ENCODE results near the gene LPCAT2. TPM values are rescaled to one million over a fixed set of nuclear protein-coding genes. Genes with fewer than 3 reads are reported as not detected.
A peak's percentile ranks its signal among the peaks of the same experiment; 100 is the strongest.

The LPCAT2 gene
- total RNA-seq, 2 donors from 2014 or later = 10.8 to 12.2 TPM

DNA sequence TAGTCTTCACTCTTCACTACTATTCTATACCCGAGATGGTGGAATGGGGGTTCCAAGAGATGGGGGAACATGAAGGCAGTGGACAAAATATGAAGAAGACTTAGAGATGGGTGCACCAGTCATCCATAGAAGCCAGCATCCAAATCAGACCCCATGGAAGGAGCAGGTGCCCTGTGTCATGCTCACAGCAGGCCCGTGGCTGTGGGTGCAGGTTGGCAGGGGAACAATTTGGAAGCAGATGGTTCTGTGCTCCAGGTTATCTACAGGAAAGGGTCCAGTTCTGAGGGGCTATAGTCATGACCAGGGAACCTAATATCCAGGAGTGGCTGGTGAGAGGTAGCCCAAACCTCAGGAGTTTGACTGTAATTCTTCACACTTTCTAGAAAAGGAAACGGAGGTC, 9.6 kb upstream of the LPCAT2 start:
- ATAC-seq = no peak
- intact Hi-C loops (cut with DNase I) = loop anchor here in 1 of 2 donors (10.0 kb wide), 1 partner anchor 46 kb away; no protein-coding TSS in a partner anchor
- no peak for DNase-seq

DNA sequence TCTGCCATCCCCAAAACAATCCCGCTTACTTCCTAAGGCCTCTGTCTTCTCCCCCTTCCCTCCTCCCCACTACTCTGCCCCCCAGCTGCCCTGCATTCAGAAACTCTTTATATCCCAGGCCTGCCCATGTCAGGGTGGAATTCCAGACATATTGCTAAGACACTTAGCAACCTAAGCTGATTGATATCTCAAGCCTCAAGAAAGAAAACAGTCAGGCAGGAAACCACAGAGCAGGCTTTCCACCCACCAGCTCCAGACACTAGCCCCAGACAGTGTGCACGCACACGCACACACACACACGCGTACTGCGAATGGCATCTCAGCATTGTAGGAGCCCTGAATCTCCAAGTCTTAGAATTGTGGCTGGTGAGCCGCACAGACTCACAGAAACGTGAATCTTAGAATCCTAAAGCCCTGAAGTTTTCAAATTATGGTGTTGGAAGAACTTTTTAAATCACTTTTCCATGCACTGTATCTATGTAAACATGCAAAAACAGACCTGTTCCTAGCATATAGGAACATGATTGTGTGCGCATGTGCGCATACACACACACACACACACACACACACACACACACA, 8.8 kb upstream of the LPCAT2 start:
- DNase-seq (no peak), ATAC-seq (peak; percentile 20 to 58)
- intact Hi-C loops (cut with DNase I) = loop anchor here in 1 of 2 donors (10.0 kb wide), 1 partner anchor 45 kb away; no protein-coding TSS in a partner anchor

- intact Hi-C loops (cut with DNase I) = no loop called here
- peak; percentile 67 for DNase-seq
- ATAC-seq = peak; percentile 67 to 76
Observed at GRCh38 chr16:55500530-55501011, 8.3 kb upstream of the LPCAT2 start.

DNA sequence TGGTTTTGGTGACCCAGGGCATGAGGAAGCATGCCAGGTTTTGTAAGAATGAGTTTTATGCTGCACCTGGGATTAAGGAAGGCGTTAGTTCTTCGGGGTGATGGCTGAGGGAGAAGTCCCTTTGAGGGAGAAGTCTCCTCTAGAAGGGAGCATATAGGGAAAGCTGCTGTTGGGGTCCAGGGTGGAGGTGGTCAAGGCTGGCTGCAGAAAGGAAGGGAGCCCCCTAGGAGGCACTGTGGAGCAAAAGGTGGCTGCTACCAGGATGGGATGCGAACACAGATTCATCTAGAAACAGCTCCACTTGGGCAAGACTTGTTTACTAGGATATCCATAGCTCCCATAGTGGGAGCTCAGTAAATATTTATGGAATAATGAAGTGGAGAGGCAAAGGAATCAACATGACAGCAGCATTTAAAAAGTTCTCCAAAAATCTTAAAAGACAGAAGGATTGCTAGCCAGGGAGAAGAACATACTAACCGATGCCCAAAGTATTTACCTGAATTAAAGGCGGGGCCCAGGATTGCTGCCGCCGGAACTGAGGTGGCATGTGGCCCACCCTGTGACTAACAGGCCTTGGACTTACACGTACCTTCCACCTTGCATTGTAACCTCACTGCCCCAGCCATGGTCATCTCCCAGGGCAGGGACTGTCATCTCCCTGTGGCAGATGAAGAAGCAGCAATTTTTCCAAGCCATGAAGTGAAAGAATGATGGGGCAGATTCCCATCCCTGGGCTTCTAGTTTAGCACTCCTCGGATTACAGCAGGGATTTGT, 7.1 kb upstream of the LPCAT2 start:
- intact Hi-C loops (cut with DNase I) = no loop called here
- ATAC-seq (no peak), DNase-seq (no peak)

GRCh38 chr16:55502801-55503366, 6.0 kb upstream of the LPCAT2 start:
- ATAC-seq (peak; percentile 83 to 87), DNase-seq (peak; percentile 87)
- intact Hi-C loops (cut with DNase I) = no loop called here

DNA sequence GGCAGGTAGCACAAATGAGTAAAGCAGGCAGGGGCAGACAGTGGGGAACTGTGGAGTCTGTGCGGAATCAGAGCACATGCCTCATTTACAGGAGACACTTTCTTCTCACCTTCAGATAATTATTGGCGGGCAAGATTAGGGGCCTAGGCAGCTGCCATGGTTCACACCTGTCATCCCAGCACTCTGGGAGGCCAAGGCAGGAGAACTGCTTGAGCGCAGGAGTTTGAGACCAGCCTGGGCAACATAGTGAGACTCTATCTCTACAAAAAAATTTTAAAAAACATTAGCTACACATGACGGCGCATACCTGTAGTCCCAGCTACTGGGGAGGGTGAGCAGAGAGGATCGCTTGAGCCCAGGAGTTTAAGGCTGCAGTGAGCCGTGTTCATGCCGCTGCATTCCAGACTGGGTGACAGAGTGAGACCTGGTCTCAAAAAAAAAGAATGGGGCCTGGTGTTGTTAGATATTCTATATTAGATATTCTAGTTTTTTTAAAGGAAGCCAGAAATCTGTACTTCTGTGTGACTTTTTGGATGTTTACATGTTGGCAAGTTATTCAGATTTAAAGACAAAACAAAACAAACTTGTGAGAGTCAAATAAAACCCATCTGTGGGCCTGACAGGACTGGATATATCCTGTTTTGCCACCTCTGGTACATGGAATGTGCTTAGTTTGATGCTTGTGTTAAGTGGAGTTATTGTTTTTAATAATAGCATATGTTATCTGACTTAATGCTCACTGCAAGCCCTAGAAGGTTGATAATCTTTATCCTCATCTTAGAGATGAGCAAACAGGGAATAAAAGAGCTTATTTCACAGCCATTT, 4.9 kb upstream of the LPCAT2 start:
- ATAC-seq (no peak), DNase-seq (no peak)
- intact Hi-C loops (cut with DNase I) = no loop called here

GRCh38 chr16:55505333-55506015, 3.4 kb upstream of the LPCAT2 start:
- no peak for ATAC-seq
- no peak for DNase-seq
- intact Hi-C loops (cut with DNase I) = no loop called here

DNA sequence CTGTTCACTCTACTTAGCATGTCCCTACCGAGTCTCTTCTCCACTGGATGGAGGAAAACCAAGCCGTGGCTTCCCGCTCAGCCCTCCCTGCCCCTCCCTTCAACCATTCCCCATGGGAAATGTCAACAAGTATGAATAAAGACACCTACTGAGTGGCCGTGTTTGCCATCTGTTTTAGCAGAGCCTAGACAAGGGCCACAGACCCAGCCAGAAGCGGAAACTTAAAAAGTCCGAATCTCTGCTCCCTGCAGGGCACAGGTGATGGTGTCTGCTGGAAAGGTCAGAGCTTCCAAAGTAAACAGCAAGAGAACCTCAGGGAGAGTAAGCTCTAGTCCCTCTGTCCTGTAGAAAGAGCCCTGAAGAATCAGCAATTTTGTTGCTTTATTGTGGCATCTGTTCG, 2.8 kb upstream of the LPCAT2 start:
- intact Hi-C loops (cut with DNase I) = no loop called here
- ATAC-seq = no peak
- no peak for DNase-seq

- ATAC-seq (no peak), DNase-seq (no peak)
- intact Hi-C loops (cut with DNase I) = no loop called here
Observed at GRCh38 chr16:55506708-55507107, 2.2 kb upstream of the LPCAT2 start.

DNA sequence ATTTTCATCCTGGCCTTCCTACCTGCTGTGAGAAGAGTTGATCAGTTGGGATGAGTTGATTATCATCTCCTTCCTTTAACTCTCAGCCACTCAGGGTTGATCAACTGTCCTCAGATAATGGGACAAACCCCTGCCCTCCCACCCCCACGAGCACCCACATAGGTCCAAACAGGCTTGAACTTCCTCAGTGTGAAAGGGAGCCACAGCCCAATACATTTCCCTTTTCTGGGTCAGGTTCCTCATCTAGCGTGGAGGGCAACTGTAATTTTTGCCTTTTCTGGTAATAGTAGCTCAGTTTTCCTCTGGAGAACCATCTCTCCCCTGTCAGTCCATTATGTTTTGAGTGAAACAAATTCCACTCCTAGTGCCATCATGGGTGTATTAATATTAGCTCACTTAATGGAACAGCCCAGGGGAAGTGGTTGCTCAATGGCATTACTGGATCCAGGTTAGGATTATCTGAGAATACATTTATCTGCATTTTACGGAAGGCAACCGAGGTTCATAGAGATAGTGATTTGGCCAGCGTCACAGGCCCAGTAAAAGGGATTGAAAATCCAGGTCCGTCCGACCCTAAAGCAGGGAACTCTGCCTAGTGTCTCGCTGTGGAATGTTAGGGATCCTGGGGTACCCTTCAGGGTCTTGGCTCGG, 476 bp upstream of the LPCAT2 start:
- ATAC-seq = peak; percentile 7 to 8
- no peak for DNase-seq
- intact Hi-C loops (cut with DNase I) = no loop called here

DNA sequence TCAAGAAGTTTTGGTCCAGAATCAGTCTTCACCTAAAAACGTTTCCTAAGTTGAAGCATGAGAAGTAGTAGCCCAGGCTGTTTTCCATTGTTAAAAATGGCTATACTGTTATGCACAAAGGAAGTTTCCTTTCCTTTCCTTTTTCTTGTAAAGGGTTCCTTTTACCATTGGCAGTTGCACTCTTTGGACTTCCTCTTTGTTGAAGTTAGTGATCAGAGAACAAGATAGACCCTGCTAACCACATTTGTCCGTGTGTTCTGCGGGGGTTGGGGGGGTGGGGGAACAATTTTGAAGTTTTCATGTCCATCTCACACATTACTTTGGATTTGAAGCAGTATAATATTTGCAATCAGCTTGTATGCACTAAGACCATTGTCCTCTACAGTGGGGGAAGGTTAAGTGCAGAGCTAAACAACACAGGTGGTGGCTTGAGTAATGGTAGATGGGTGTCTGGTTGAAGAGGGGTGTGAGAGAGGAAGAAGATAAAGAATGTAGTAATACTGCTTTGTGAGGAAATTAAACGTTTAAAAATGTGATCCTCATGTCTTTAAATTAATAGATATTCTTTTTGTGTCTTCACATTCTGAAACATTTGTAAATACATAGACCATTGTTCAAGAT, 1.4 kb downstream of the LPCAT2 start:
- intact Hi-C loops (cut with DNase I) = no loop called here
- DNase-seq (no peak), ATAC-seq (no peak)

DNA sequence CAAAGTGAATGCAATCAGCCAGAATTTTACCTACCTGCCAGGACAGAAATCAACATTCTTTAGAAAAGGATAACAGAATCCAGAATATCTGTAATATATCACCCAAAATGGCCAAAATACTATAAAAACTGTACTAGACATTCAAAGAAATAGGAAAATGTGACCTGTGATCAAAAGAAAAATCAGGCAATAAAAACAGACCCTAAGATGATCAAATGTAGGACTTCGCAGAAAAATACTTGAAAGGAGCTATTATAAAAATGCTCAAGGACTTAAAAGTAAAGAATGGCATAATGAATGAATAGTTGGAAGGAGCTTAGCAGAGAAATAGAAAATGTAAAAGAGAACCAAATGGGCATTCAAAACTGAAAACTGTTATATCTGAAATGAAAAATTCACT, 4.1 kb downstream of the LPCAT2 start:
- intact Hi-C loops (cut with DNase I) = no loop called here
- ATAC-seq (no peak), DNase-seq (no peak)

DNA sequence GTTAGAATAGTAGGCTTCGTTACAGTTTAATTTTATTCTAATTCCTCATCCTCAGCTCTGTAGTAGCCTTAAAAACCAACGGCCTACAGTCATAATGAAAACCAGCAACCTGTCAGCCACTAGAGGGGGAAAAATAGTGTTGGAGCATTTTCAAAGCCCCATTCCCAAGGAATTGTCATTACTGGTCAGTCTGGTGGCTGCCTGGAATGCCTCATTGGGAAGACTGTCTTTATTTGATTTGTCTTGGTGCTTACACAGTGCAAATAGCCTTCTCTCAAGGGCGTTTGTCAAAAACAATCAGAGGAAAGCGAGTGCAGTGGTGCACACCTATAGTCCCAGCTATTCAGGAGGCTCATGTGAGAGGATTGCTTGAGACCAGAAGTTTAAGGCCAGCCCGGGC, 4.7 kb downstream of the LPCAT2 start:
- DNase-seq = no peak
- intact Hi-C loops (cut with DNase I) = no loop called here
- ATAC-seq = no peak

- ATAC-seq (no peak), DNase-seq (no peak)
- intact Hi-C loops (cut with DNase I) = no loop called here
Observed at GRCh38 chr16:55515111-55515510, 6.2 kb downstream of the LPCAT2 start.

GRCh38 chr16:55521792-55522191, 12.9 kb downstream of the LPCAT2 start:
- DNase-seq = no peak
- ATAC-seq = no peak
- intact Hi-C loops (cut with DNase I) = no loop called here

DNA sequence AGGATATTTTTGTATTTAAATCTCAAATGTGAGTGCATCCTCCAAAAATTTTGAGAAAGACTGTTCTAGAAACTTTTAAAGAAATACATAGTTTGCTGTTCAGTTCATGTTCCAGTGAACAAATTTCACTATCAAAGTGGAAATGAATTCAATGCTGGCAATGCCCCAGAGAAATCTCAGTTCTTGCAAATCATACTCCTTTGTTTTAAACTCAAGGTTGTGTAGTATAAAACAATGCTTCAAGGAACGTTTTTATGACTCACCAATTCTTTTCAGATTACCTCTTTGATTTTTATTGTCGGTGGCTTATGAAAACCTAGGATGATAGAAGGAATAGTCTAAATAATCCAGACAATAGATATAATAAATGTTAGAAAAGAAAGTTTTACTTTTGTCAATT, 17.6 kb downstream of the LPCAT2 start:
- DNase-seq (no peak), ATAC-seq (no peak)
- intact Hi-C loops (cut with DNase I) = no loop called here

DNA sequence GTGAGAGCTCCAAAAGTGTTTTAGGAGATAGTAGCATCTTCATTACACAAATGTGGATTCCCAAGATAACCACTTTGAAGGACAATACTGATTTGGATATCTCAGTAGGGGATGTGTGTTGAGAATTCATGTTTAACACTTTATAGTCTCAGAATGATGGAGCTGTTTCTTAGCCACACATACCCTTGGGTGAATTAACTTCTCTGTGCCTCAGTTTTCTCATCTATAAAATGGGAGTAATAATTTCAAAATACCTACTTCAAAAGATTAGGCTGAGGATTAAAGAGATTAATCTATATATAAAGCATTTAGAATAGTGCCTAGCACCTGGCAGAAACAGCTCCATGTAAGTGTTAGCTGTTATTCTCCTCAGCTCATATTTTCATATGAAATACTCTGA, 19.0 kb downstream of the LPCAT2 start:
- DNase-seq = no peak
- no peak for ATAC-seq
- intact Hi-C loops (cut with DNase I) = no loop called here

DNA sequence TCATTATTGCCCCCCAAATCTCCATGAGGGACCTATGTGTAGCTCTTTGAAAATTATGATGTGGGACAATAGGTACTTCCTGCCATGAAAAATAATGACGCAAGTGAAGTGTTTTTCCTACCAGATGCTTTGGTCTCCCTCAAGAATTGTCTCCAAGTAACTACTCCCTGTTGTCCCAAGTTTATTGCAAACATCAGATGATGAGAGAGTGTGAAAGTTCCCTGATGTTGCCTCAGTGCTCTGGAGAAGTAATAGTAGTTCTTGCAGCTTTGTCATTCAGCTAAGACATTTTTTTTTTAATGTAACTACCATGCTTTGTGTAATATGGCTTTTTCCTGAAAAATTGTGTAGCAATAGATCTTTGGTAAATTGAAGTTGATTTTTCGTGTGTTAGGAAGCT, 20.1 kb downstream of the LPCAT2 start:
- intact Hi-C loops (cut with DNase I) = no loop called here
- DNase-seq (no peak), ATAC-seq (peak; percentile 32 to 34)
